Tibial artery (tissue), 4 donors: ENCODE measurements around the gene CLEC2D.
"Not testable (repeated sequence)": the region's sequence is repeated elsewhere in the genome, so short reads cannot be mapped to it uniquely, and the experiment has no call there.

Experiments used
- DNase-seq, 2 donors: peaks; one replicate each; pipeline ENCODE4 v3.0.0-alpha.2; 2019
- H3K27ac ChIP-seq, 2 donors: fragments of 200-600 bp; sonication (generic) in 1 of 2; 1 replicate in 1 of 2; 2 replicates in 1 of 2; pipeline ENCODE4 v1.5.1; 2018 to 2019; ENCODE audit warnings: mild to moderate bottlenecking in 1 of 2
- H3K27me3 ChIP-seq, 2 donors: fragments of 200-600 bp; sonication (generic) in 1 of 2; one replicate each; pipeline versions ENCODE4 v1.5.1 to v1.6.0; 2016 to 2019
- H3K36me3 ChIP-seq, 3 donors: fragments of 200-600 bp; sonication (generic) in 2 of 3; one replicate each; pipeline ENCODE4 v1.5.1; 2016 to 2019; ENCODE audit warnings: mild to moderate bottlenecking in 2 of 3
- H3K4me1 ChIP-seq, 4 donors: fragments of 200-600 bp; sonication (generic) in 2 of 4; 1 replicate in 3 of 4; 2 replicates in 1 of 4; pipeline ENCODE4 v1.5.1; 2016 to 2019
- H3K4me3 ChIP-seq, 2 donors: fragments of 200-600 bp; sonication (generic) in 1 of 2; 1 replicate in 1 of 2; 2 replicates in 1 of 2; pipeline ENCODE4 v1.5.1; 2018 to 2019; ENCODE audit warnings: mild to moderate bottlenecking in 2 of 2
- H3K9me3 ChIP-seq, 3 donors: fragments of 200-600 bp; sonication (generic) in 1 of 3; one replicate each; pipeline ENCODE4 v1.5.1; 2016 to 2019
- CTCF ChIP-seq, 2 experiments: fragments of 200-600 bp in 1 of 2; fragments of 450-650 bp in 1 of 2; IDR thresholded peaks; one replicate each; pipeline ENCODE4 v1.5.1; 2017 to 2019; ENCODE audit warnings: antibody characterized with exemption in 2 of 2, mild to moderate bottlenecking in 1 of 2, moderate library complexity in 1 of 2
- intact Hi-C: fragments of 100-400 bp; cut with DNase I; formaldehyde crosslinking; loops from one replicate; pipeline ENCODE4 v1.15.0; 2023; ENCODE audit warnings: low total_unique reads

Gene CLEC2D

GRCh38 chr12:9692909-9693308 is 23.4 kb downstream of the CLEC2D start:
- no peak for TF ChIP-seq CTCF (IDR thresholded peaks at IDR 0.05)
- Histone ChIP-seq H3K27me3 (no peaks in the 10 kb centered on the region), H3K4me3 (no peak overlapping the region), H3K27ac (no peak overlapping the region), H3K36me3 (peaks cover 56 to 68% (median 60%) of the 10 kb centered on the region in 3 donors), H3K4me1 (no peaks in the 10 kb centered on the region), H3K9me3 (peaks cover 0 to 7% (median 0%) of the 10 kb centered on the region in 3 donors)
- DNase-seq: no peak
- intact Hi-C loops: no loop called here

GRCh38 chr12:9694241-9694640 is 24.7 kb downstream of the CLEC2D start:
- Histone ChIP-seq H3K27ac (no peak overlapping the region), H3K36me3 (peaks cover 45 to 54% (median 46%) of the 10 kb centered on the region in 3 donors), H3K27me3 (no peaks in the 10 kb centered on the region), H3K4me3 (no peak overlapping the region), H3K9me3 (peaks cover 0 to 7% (median 0%) of the 10 kb centered on the region in 3 donors), H3K4me1 (no peaks in the 10 kb centered on the region)
- intact Hi-C loops: no loop called here
- TF ChIP-seq CTCF (IDR thresholded peaks at IDR 0.05): no peak
- no peak for DNase-seq

GRCh38 chr12:9695150-9695549 is 25.6 kb downstream of the CLEC2D start:
- H3K4me3 ChIP-seq, H3K27me3 ChIP-seq, intact Hi-C loops, H3K27ac ChIP-seq, H3K4me1 ChIP-seq, H3K9me3 ChIP-seq, DNase-seq: not testable (repeated sequence)
- H3K36me3 ChIP-seq: peaks cover 38 to 47% (median 43%) of the 10 kb centered on the region in 3 donors

GRCh38 chr12:9695661-9696060 is 26.1 kb downstream of the CLEC2D start:
- H3K27ac ChIP-seq, H3K4me1 ChIP-seq, intact Hi-C loops, H3K9me3 ChIP-seq, DNase-seq, H3K4me3 ChIP-seq, H3K27me3 ChIP-seq: not testable (repeated sequence)
- peaks cover 36 to 47% (median 38%) of the 10 kb centered on the region in 3 donors for H3K36me3 ChIP-seq

- TF ChIP-seq CTCF (IDR thresholded peaks at IDR 0.05): no peak
- H3K4me3 ChIP-seq: no peak overlapping the region
- intact Hi-C loops: no loop called here
- no peak for DNase-seq
- H3K9me3 ChIP-seq: peaks cover 0 to 7% (median 0%) of the 10 kb centered on the region in 3 donors
- no peak overlapping the region for H3K27ac ChIP-seq
- H3K36me3 ChIP-seq: peaks cover 22 to 30% (median 28%) of the 10 kb centered on the region in 3 donors
- H3K27me3 ChIP-seq: no peaks in the 10 kb centered on the region
- H3K4me1 ChIP-seq: no peaks in the 10 kb centered on the region
Measured at GRCh38 chr12:9697619-9698018, 28.1 kb downstream of the CLEC2D start.

- TF ChIP-seq CTCF (IDR thresholded peaks at IDR 0.05): no peak
- no peak overlapping the region for H3K4me3 ChIP-seq
- H3K36me3 ChIP-seq: peaks cover 17 to 20% (median 18%) of the 10 kb centered on the region in 3 donors
- no peaks in the 10 kb centered on the region for H3K4me1 ChIP-seq
- intact Hi-C loops: no loop called here
- no peak for DNase-seq
- H3K27me3 ChIP-seq: no peaks in the 10 kb centered on the region
- H3K27ac ChIP-seq: no peak overlapping the region
- peaks cover 0 to 7% (median 0%) of the 10 kb centered on the region in 3 donors for H3K9me3 ChIP-seq
Measured at GRCh38 chr12:9698681-9699080, 29.2 kb downstream of the CLEC2D start.
